CD14-positive monocyte (primary cell): ENCODE measurements around the gene SUV39H2. TPM values are rescaled to one million over a fixed set of nuclear protein-coding genes. Genes with fewer than 3 reads are reported as not detected.

ENCODE experiments used
- DNase-seq, 3 donors: peaks; one replicate each; pipeline ENCODE4 v3.0.0-alpha.2; 2011 to 2022
- H2AFZ ChIP-seq: 2 replicates; pipeline ENCODE4 v1.6.0; 2012; ENCODE audit warnings: mild to moderate bottlenecking, low read depth, low read length, inconsistent platforms; ENCODE audit not compliant: insufficient read depth, poor library complexity, severe bottlenecking
- H3K27ac ChIP-seq, 2 donors: 1 replicate in 1 of 2; 2 replicates in 1 of 2; pipeline ENCODE4 v1.5.1; 2012 to 2013; ENCODE audit warnings: low read length in 2 of 2, control low read depth in 1 of 2, inconsistent platforms in 1 of 2, low read depth in 1 of 2, mild to moderate bottlenecking in 1 of 2
- H3K27me3 ChIP-seq, 2 donors: one replicate each; pipeline versions ENCODE4 v1.6.0 to v1.6.1; 2011 to 2013; ENCODE audit warnings: low read length in 2 of 2; ENCODE audit not compliant: control insufficient read depth in 2 of 2, insufficient read depth in 2 of 2
- H3K36me3 ChIP-seq, 2 donors: replicated peaks in 1 of 2; 1 replicate in 1 of 2; 2 replicates in 1 of 2; pipeline versions ENCODE4 v1.5.1 to v1.6.1; 2012 to 2013; ENCODE audit warnings: low read length in 2 of 2, control low read depth in 1 of 2, inconsistent platforms in 1 of 2, mild to moderate bottlenecking in 1 of 2; ENCODE audit not compliant: insufficient read depth in 2 of 2, control insufficient read depth in 1 of 2
- H3K4me1 ChIP-seq, 2 donors: 1 replicate in 1 of 2; 2 replicates in 1 of 2; pipeline versions ENCODE4 v1.5.1 to v1.6.1; 2012 to 2013; ENCODE audit warnings: low read length in 2 of 2, control low read depth in 1 of 2, inconsistent platforms in 1 of 2, mild to moderate bottlenecking in 1 of 2, moderate library complexity in 1 of 2; ENCODE audit not compliant: insufficient read depth in 2 of 2, control insufficient read depth in 1 of 2
- H3K4me2 ChIP-seq: replicated peaks from 2 replicates; pipeline ENCODE3; 2012; ENCODE audit warnings: low read length, moderate library complexity, mild to moderate bottlenecking; ENCODE audit not compliant: poor library complexity, severe bottlenecking; ENCODE audit errors: extremely low read depth
- H3K4me3 ChIP-seq, 3 experiments: fragments of 200-600 bp in 1 of 3; sonication (generic) in 1 of 3; replicated peaks in 1 of 3; 1 replicate in 2 of 3; 2 replicates in 1 of 3; pipeline ENCODE4 v1.5.1; 2011 to 2013; ENCODE audit warnings: low read length in 3 of 3, mild to moderate bottlenecking in 3 of 3, control low read depth in 2 of 3, low read depth in 2 of 3, inconsistent platforms in 1 of 3, moderate library complexity in 1 of 3
- H3K79me2 ChIP-seq: 2 replicates; pipeline ENCODE4 v1.6.0; 2012; ENCODE audit warnings: mild to moderate bottlenecking, control low read depth, inconsistent platforms, low read length, moderate library complexity; ENCODE audit not compliant: insufficient read depth
- H3K9ac ChIP-seq: 2 replicates; pipeline ENCODE4 v1.6.0; 2017; ENCODE audit warnings: low read length, mild to moderate bottlenecking; ENCODE audit not compliant: insufficient read depth, poor library complexity, severe bottlenecking
- H3K9me3 ChIP-seq, 2 donors: replicated peaks in 1 of 2; 1 replicate in 1 of 2; 2 replicates in 1 of 2; pipeline versions ENCODE4 v1.5.1 to v1.6.1; 2012 to 2013; ENCODE audit warnings: low read length in 2 of 2, control low read depth in 1 of 2; ENCODE audit not compliant: control insufficient read depth in 1 of 2, insufficient read depth in 1 of 2
- H4K20me1 ChIP-seq: 2 replicates; pipeline ENCODE4 v1.6.0; 2012; ENCODE audit warnings: mild to moderate bottlenecking, low read length, control low read depth, moderate library complexity; ENCODE audit not compliant: insufficient read depth
- H3K27ac Mint-ChIP-seq, 7 donors: one replicate each; pipeline ENCODE4 v1.8.0; 2020; ENCODE audit warnings: mild to moderate bottlenecking in 7 of 7, mixed read lengths in 7 of 7, moderate library complexity in 6 of 7, inconsistent platforms in 2 of 7
- H3K27me3 Mint-ChIP-seq, 3 donors: one replicate each; pipeline ENCODE4 v1.8.0; 2021 to 2022; ENCODE audit warnings: low read depth in 3 of 3, mild to moderate bottlenecking in 3 of 3, mixed read lengths in 3 of 3, moderate library complexity in 3 of 3, inconsistent platforms in 1 of 3
- H3K36me3 Mint-ChIP-seq, 2 donors: one replicate each; pipeline ENCODE4 v1.8.0; 2020; ENCODE audit warnings: mixed read lengths in 2 of 2, inconsistent platforms in 1 of 2, mild to moderate bottlenecking in 1 of 2
- H3K4me1 Mint-ChIP-seq: one replicate; pipeline ENCODE4 v1.8.0; 2020; ENCODE audit warnings: mild to moderate bottlenecking, mixed read lengths
- H3K4me3 Mint-ChIP-seq, 2 donors: one replicate each; pipeline ENCODE4 v1.8.0; 2020; ENCODE audit warnings: mild to moderate bottlenecking in 2 of 2, mixed read lengths in 2 of 2, moderate library complexity in 1 of 2
- H3K9me3 Mint-ChIP-seq, 7 donors: one replicate each; pipeline ENCODE4 v1.8.0; 2020 to 2022; ENCODE audit warnings: mixed read lengths in 7 of 7, mild to moderate bottlenecking in 6 of 7, moderate library complexity in 6 of 7, inconsistent platforms in 2 of 7
- WGBS: methylation state at CpG from one replicate; pipeline ENCODE4 v1.1.5; 2013; ENCODE audit warnings: missing lambda C conversion rate; ENCODE audit not compliant: insufficient coverage; 5-methylcytosine and 5-hydroxymethylcytosine counted together
- intact Hi-C, 2 donors: fragments of 100-400 bp; cut with micrococcal nuclease; formaldehyde crosslinking; loops; one replicate each; pipeline versions ENCODE4 v1.15.0 to v1.15.1; 2023
- polyA plus RNA-seq, 3 donors: library from polyadenylated mRNA; depleted of rRNA in 1 of 3; unstranded in 2 of 3; stranded (reverse) in 1 of 3; fragments of 300-500 nt in 2 of 3; fragments of >200 nt in 1 of 3; fragmentation: Illumina TruSeq in 2 of 3; gene quantifications; 1 replicate in 2 of 3; 2 replicates in 1 of 3; pipeline ENCODE4 v1.2.3, GENCODE V29; 2012 to 2021
- TF ChIP-seq, protein P1 (sequence below): fragments of 200-600 bp; IDR thresholded peaks from one replicate; pipeline ENCODE4 v1.8.0; 2022; ENCODE audit warnings: antibody characterized with exemption, mild to moderate bottlenecking

SUV39H2 gene
- polyA plus RNA-seq, 3 donors = 0.85 to 1.2 (median 0.86) TPM

DNA sequence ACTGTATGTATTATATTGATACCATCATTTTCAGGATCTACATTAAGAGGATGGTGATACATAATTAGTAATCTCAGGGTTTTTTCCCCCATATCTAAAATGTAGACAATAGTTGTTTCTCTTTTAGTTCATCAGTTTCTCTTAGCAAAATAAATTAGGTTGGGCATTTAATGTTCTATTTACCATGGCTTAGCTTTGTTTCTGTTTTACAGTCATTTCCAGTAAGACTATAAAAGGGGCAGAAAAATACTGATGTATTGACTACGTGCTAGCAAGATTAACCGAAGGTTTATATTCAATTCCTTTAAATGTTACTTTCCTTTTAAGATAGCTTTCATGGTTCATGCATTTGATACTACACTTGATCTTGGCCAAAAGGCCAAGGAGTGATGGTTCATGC, 26.2 kb downstream of the SUV39H2 start:
- Histone ChIP-seq H3K4me2 (no peak overlapping the region), H3K79me2 (peaks cover 10% of the 10 kb centered on the region), H3K9ac (no peak overlapping the region), H4K20me1 (peaks cover 4% of the 10 kb centered on the region), H3K27ac (no peak overlapping the region), H3K4me1 (no peaks in the 10 kb centered on the region), H3K4me3 (no peak overlapping the region), H2AFZ (no peak overlapping the region), H3K36me3 (peaks cover 32 to 68% of the 10 kb centered on the region in 2 donors), H3K27me3 (no peaks in the 10 kb centered on the region), H3K9me3 (no peaks in the 10 kb centered on the region)
- DNase-seq = no peak
- TF ChIP-seq, protein P1, sequence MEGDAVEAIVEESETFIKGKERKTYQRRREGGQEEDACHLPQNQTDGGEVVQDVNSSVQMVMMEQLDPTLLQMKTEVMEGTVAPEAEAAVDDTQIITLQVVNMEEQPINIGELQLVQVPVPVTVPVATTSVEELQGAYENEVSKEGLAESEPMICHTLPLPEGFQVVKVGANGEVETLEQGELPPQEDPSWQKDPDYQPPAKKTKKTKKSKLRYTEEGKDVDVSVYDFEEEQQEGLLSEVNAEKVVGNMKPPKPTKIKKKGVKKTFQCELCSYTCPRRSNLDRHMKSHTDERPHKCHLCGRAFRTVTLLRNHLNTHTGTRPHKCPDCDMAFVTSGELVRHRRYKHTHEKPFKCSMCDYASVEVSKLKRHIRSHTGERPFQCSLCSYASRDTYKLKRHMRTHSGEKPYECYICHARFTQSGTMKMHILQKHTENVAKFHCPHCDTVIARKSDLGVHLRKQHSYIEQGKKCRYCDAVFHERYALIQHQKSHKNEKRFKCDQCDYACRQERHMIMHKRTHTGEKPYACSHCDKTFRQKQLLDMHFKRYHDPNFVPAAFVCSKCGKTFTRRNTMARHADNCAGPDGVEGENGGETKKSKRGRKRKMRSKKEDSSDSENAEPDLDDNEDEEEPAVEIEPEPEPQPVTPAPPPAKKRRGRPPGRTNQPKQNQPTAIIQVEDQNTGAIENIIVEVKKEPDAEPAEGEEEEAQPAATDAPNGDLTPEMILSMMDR = no peak
- Mint-ChIP-seq H3K9me3 (peaks cover 0 to 2% (median 0%) of the 10 kb centered on the region in 7 donors), H3K4me3 (no peak overlapping the region), H3K4me1 (no peaks in the 10 kb centered on the region), H3K36me3 (peaks cover 27 to 41% of the 10 kb centered on the region in 2 donors), H3K27me3 (no peaks in the 10 kb centered on the region), H3K27ac (no peak overlapping the region)
- intact Hi-C loops = no loop called here
- no CpG with 5 or more reads among the region's 2 CpGs for WGBS

GRCh38 chr10:14905890-14906289, 27.2 kb downstream of the SUV39H2 start:
- no CpG with 5 or more reads among the region's 2 CpGs for WGBS
- DNase-seq = no peak

More at GRCh38 chr10:14905890-14906289, 27.2 kb downstream of the SUV39H2 start:
- TF ChIP-seq, protein P1 = no peak
- intact Hi-C loops = no loop called here
- Histone ChIP-seq H2AFZ (no peak overlapping the region), H4K20me1 (peaks cover 5% of the 10 kb centered on the region), H3K4me2 (no peak overlapping the region), H3K9me3 (no peaks in the 10 kb centered on the region), H3K27me3 (no peaks in the 10 kb centered on the region), H3K4me3 (no peak overlapping the region), H3K9ac (no peak overlapping the region), H3K79me2 (peaks cover 10% of the 10 kb centered on the region), H3K36me3 (peaks cover 42 to 68% of the 10 kb centered on the region in 2 donors), H3K4me1 (no peaks in the 10 kb centered on the region), H3K27ac (peak overlapping the region in 1 of 2 donors; percentile 38)
- Mint-ChIP-seq H3K27ac (peak overlapping the region in 2 of 7 donors; percentile 22 to 61), H3K4me3 (no peak overlapping the region), H3K36me3 (peaks cover 37 to 51% of the 10 kb centered on the region in 2 donors), H3K27me3 (no peaks in the 10 kb centered on the region), H3K4me1 (no peaks in the 10 kb centered on the region), H3K9me3 (peaks cover 0 to 2% (median 0%) of the 10 kb centered on the region in 7 donors)
